NCI-H2081 (cell line): ENCODE data around the gene PLAAT1.

Experiments used
- DNase-seq, 2 experiments: peaks; one replicate each; lab custom pipeline; 2025; lab: John Stamatoyannopoulos, UW

PLAAT1 gene

DNA sequence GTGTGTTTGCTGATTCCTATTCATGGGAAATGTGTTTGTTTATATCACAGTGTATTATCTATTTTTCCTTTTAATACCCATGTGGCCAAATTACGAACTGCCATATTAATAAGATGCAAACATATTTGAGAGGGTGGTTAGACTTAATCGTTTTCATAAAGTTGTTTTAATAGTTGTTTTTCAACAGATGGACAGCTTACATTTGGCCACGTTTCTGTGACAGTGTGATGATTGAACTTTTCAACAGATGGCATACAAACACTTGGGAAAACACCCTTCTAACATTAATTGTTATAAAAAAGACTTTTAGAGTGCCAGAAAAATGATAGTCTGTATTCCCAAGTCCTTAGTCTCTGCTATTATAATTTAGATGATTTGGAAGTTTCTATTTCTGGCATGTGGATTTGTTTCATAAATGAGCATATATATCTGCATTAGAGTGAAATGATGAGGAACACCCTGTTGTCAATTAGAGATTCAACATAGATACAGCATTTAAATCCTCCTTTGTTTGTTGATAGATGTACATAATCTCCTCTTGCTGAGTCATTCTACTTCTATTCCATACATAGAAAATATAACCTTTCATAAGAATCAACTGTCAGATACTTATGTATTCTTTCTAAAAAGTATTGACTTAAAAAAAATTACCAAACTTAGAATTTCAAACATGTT lies 13.1 kb downstream of the PLAAT1 start:
- no peak for DNase-seq

- no peak for DNase-seq
Measured at GRCh38 chr3:193261970-193262369, 20.9 kb downstream of the PLAAT1 start.

GRCh38 chr3:193262707-193263106 lies 21.7 kb downstream of the PLAAT1 start:
- DNase-seq = no peak

DNA sequence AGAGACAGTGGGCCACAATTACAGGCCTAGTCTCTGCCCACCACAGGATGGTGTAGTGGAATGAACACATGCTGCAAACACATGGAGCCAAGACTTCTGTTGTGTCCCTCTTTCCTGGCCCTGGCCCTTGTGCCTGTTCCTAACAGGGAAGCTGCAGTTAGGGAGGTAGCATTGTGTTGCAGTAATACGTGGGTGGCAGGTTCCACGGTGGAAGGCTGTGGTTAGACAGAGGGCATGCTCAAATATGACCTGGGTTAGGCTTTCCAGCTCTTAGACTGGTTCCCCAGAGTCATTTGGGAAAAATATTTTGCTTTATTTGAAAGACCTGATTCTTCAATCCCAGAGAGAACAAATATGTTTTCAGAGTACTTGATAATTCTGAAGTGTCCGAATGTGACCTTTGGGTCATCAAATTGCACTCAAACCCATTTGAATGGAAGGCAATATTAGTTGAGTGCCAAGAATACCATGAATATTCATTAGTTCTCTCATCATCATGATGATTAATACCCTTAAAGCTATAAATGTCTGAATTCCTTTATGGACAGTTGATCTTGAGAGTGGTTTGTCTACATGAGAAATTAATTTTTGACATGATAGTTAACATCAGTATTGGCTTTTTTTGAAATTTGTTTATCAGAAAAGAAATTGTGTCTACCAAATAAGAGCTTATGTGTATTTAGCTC lies 28.5 kb downstream of the PLAAT1 start:
- no peak for DNase-seq

DNA sequence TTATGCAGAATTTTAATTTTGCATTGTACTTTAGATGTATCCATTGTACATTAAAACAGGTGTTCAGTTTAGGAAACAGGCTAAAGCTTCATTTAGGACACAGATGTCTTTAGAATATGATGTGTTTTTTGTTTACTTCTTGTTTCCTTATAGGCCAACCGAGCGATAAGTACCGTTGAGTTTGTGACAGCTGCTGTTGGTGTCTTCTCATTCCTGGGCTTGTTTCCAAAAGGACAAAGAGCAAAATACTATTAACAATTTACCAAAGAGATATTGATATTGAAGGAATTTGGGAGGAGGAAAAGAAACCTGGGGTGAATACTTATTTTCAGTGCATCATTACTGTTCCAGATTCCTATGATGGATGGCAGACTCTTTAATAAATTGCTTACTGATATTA lies 29.4 kb downstream of the PLAAT1 start:
- no peak for DNase-seq

DNA sequence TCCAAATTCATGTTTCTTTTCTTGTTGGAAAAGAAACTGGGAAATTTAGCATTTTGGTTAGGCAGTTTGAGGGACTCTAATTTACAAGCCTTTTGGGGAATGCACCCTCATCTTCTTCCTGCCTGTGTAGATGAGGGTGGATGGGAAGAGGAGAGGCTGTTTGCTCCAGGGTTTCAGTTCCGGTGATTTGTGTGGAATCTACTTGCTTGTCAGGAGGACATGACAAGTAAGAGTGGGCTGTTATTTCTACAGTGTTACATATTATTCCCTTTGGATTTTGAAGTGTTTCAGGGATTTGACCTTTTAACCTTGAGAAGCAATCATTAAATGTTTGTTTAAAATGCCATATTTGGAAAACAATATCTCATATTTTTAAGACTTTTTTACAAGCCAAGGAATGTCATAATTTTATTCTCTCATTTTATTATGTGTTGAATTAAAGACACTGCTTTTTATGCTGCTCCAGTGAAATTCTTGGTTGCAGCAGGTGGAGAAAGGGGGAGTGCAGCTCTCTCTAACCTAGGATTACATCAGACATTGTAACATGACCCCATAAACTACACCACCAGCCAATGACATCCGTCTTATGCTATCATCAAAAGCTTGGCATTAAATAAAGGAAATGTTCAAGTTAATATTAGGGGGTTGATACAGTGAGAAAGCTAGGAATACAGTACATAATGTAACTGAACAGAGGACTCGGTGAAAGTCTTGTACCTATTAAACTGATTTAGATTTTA lies 30.2 kb downstream of the PLAAT1 start:
- no peak for DNase-seq

GRCh38 chr3:193292386-193292785 lies 51.4 kb downstream of the PLAAT1 start:
- DNase-seq = no peak

DNA sequence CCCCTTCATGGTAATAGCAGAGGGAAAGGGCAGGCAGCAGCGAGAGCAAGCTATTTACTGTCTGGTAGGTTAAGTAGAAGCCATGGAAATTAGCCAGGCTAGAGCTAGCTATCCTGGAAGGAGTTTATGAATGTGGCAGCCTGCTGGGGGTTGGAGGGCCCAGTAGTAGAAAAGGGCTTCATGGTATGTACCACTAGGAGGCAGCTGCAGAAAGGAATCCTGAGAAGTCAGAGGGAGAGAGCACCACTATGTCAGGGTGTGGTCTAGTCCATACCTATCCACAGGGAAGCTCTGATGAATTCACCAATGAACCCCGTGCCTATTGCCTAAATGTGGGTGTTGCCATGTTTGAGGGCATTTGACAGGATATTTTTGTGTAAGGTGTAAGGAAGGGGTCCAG lies 55.0 kb downstream of the PLAAT1 start:
- DNase-seq = no peak

- no peak for DNase-seq
Measured at GRCh38 chr3:193297421-193297820, 56.4 kb downstream of the PLAAT1 start.

DNA sequence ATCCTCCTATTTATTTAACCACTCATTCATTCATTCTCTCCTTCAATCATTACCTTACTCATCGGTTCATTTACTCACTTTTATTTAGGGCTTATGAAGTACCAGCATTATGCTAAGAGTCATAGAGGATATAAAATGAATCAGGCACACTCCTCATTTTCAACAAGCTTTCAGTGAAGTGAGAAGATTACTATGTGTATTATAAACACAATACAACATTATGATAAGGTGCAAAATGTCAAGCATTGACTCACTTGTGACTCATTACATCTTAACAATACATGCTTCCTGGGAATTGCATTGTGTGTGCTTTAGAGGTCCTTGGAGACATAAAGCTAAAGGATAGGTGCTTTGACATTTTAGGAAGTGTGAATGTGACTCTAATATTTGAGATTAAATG lies 60.4 kb downstream of the PLAAT1 start:
- DNase-seq = peak in 1 of 2 experiments; percentile 23

DNA sequence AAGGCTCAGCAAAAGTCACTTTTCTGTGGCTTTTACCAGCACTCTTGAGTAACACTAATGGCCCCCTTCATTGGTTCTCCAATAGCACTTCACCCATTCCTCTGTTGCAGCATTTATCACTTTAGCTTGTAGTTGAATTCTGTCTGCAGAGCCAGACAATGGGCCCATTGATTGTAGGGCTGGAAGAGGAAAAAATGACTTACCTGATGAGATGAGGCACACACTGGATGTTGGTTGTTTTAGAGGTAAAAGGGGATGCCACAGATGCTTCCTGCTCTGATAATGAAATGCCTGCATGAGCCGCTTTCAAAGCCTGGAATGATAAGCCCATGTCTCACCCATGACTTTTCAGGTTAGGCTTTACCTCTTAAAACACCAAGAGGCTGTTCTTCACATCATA lies 64.3 kb downstream of the PLAAT1 start:
- DNase-seq = no peak

GRCh38 chr3:193310914-193311723 lies 70.1 kb downstream of the PLAAT1 start:
- no peak for DNase-seq

GRCh38 chr3:193313061-193313958 lies 72.3 kb downstream of the PLAAT1 start:
- DNase-seq = no peak

- DNase-seq = no peak
Measured at GRCh38 chr3:193314161-193314560, 73.1 kb downstream of the PLAAT1 start.

- DNase-seq = no peak
Measured at GRCh38 chr3:193317682-193318300, 76.8 kb downstream of the PLAAT1 start.
